ENCODE results near the gene CIAO2A. TPM values are rescaled to one million over a fixed set of nuclear protein-coding genes. Genes with fewer than 3 reads are reported as not detected.

CIAO2A gene
- polyA plus RNA-seq, 1 donor from 2014 or later, result 156 TPM

DNA sequence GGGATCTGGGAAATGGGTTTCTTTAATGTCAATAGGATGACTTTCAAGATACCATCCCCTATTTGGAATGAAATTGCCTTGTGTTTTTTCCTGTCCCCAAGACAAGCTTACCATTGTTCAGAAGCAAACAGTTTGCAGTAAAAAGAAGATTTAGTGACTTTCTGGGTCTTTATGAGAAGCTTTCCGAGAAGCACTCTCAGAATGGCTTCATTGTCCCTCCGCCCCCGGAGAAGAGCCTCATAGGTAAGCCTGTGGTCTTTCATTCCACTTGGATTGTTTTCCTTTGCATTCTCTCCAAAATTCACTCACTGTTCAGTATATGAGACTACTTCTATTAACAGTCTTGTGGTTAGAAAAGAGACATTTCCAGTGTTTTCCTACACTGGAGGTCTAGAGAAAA is 32.3 kb upstream of the CIAO2A start:
- Histone ChIP-seq H3K9ac (ENCODE audit: low read length) (no peak overlapping the region), H3K79me2 (replicated peaks; ENCODE audit: insufficient read depth, low read length) (no peaks in the 10 kb centered on the region), H2AFZ (ENCODE audit: low read depth, low read length) (no peak overlapping the region), H4K20me1 (ENCODE audit: insufficient read depth) (no peaks in the 10 kb centered on the region), H3K9me2 (ENCODE audit: insufficient read depth, low read length) (no peaks in the 10 kb centered on the region), H3K36me3 (ENCODE audit: insufficient read depth, low read length) (peaks cover 6% of the 10 kb centered on the region), H3F3A (ENCODE audit: insufficient read depth, low read length, poor library complexity, severe bottlenecking) (no peaks in the 10 kb centered on the region), H3K27me3 (ENCODE audit: insufficient read depth, low read depth, low read length) (no peaks in the 10 kb centered on the region), H3K9me3 (ENCODE audit: low read length) (no peaks in the 10 kb centered on the region), H3K27ac (ENCODE audit: low read length) (no peak overlapping the region), H3K4me2 (ENCODE audit: low read length) (no peak overlapping the region), H3K4me3 (ENCODE audit: low read length) (no peak overlapping the region)
- TF ChIP-seq SMC3 (conservative IDR thresholded peaks at IDR 0.05; ENCODE audit: poor library complexity) (no peak), MXI1 (conservative IDR thresholded peaks at IDR 0.05; ENCODE audit: poor library complexity, severe bottlenecking) (no peak), EZH2 (IDR thresholded peaks at IDR 0.05; ENCODE audit: borderline replicate concordance, insufficient read depth, low read length, poor library complexity, severe bottlenecking) (no peak)
- TF ChIP-seq, protein P1, sequence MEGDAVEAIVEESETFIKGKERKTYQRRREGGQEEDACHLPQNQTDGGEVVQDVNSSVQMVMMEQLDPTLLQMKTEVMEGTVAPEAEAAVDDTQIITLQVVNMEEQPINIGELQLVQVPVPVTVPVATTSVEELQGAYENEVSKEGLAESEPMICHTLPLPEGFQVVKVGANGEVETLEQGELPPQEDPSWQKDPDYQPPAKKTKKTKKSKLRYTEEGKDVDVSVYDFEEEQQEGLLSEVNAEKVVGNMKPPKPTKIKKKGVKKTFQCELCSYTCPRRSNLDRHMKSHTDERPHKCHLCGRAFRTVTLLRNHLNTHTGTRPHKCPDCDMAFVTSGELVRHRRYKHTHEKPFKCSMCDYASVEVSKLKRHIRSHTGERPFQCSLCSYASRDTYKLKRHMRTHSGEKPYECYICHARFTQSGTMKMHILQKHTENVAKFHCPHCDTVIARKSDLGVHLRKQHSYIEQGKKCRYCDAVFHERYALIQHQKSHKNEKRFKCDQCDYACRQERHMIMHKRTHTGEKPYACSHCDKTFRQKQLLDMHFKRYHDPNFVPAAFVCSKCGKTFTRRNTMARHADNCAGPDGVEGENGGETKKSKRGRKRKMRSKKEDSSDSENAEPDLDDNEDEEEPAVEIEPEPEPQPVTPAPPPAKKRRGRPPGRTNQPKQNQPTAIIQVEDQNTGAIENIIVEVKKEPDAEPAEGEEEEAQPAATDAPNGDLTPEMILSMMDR (IDR thresholded peaks at IDR 0.05; ENCODE audit: poor library complexity, severe bottlenecking), result no peak

DNA sequence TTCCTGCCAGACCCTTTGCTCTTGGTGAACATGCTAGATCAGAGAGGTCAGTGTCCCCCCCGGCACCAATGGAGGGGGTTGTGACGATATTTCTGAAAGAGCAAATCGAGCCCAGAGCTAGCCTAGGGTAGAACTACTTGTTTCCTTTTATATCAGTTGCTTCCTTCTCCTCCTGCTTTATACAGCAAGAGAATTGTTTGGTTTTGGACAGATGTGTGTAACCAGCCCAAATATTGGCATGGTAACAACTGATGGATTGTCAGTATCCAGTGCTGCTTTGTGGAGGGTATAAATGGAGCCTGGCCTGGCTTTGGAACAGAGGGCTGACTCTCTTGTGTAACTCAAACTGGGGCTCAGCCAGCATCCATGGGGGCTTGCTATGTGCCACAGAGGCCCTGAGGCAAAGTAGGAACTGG is 29.3 kb upstream of the CIAO2A start:
- Histone ChIP-seq H3K9me3 (ENCODE audit: low read length) (no peaks in the 10 kb centered on the region), H3K9ac (ENCODE audit: low read length) (no peak overlapping the region), H3K27ac (ENCODE audit: low read length) (no peak overlapping the region), H3F3A (ENCODE audit: insufficient read depth, low read length, poor library complexity, severe bottlenecking) (no peaks in the 10 kb centered on the region), H2AFZ (ENCODE audit: low read depth, low read length) (no peak overlapping the region), H3K27me3 (ENCODE audit: insufficient read depth, low read depth, low read length) (no peaks in the 10 kb centered on the region), H3K4me2 (ENCODE audit: low read length) (no peak overlapping the region), H3K36me3 (ENCODE audit: insufficient read depth, low read length) (peaks cover 6% of the 10 kb centered on the region), H3K79me2 (replicated peaks; ENCODE audit: insufficient read depth, low read length) (no peaks in the 10 kb centered on the region), H3K4me3 (ENCODE audit: low read length) (no peak overlapping the region), H4K20me1 (ENCODE audit: insufficient read depth) (no peaks in the 10 kb centered on the region), H3K9me2 (ENCODE audit: insufficient read depth, low read length) (no peaks in the 10 kb centered on the region)
- TF ChIP-seq, protein P1 (IDR thresholded peaks at IDR 0.05; ENCODE audit: poor library complexity, severe bottlenecking), result no peak
- TF ChIP-seq EP300 (conservative IDR thresholded peaks at IDR 0.05; ENCODE audit: poor library complexity, severe bottlenecking) (no peak), EZH2 (IDR thresholded peaks at IDR 0.05; ENCODE audit: borderline replicate concordance, insufficient read depth, low read length, poor library complexity, severe bottlenecking) (no peak), RAD21 (conservative IDR thresholded peaks at IDR 0.05) (no peak), SMC3 (conservative IDR thresholded peaks at IDR 0.05; ENCODE audit: poor library complexity) (no peak), POLR2AphosphoS5 (IDR thresholded peaks at IDR 0.05) (no peak), MXI1 (conservative IDR thresholded peaks at IDR 0.05; ENCODE audit: poor library complexity, severe bottlenecking) (no peak), REST (IDR thresholded peaks at IDR 0.05; ENCODE audit: borderline replicate concordance) (no peak), TAF1 (IDR thresholded peaks at IDR 0.05; ENCODE audit: low read depth) (no peak)

Data from neural cell (in vitro differentiated cells).